NB4 (cell line): ENCODE measurements around the gene OSBPL10.

Experiments
- POLR2A ChIP-seq: IDR thresholded peaks from 2 replicates; pipeline ENCODE4 v1.6.1; 2011; ENCODE audit warnings: mild to moderate bottlenecking; ENCODE audit not compliant: insufficient read length; ENCODE audit errors: extremely low read depth
- TF ChIP-seq, protein P1 (sequence below): IDR thresholded peaks from one replicate; pipeline ENCODE4 v1.5.1; 2012; ENCODE audit warnings: low read depth, low read length

- TF ChIP-seq, protein P1, sequence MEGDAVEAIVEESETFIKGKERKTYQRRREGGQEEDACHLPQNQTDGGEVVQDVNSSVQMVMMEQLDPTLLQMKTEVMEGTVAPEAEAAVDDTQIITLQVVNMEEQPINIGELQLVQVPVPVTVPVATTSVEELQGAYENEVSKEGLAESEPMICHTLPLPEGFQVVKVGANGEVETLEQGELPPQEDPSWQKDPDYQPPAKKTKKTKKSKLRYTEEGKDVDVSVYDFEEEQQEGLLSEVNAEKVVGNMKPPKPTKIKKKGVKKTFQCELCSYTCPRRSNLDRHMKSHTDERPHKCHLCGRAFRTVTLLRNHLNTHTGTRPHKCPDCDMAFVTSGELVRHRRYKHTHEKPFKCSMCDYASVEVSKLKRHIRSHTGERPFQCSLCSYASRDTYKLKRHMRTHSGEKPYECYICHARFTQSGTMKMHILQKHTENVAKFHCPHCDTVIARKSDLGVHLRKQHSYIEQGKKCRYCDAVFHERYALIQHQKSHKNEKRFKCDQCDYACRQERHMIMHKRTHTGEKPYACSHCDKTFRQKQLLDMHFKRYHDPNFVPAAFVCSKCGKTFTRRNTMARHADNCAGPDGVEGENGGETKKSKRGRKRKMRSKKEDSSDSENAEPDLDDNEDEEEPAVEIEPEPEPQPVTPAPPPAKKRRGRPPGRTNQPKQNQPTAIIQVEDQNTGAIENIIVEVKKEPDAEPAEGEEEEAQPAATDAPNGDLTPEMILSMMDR: no peak
- TF ChIP-seq POLR2A: no peak
These were observed 256.9 kb downstream of the OSBPL10 start for GRCh38 chr3:31724116-31724515.
